SK-N-MC (cell line): ENCODE measurements around the gene PEX14.

Experiments used
- EZH2 ChIP-seq: fragments of 200-600 bp; sonication (generic); IDR thresholded peaks from one replicate; pipeline ENCODE4 v1.6.1; 2017; ENCODE audit warnings: antibody characterized with exemption
- POLR2AphosphoS5 ChIP-seq: IDR thresholded peaks from 2 replicates; pipeline ENCODE4 v1.6.1; 2012; ENCODE audit warnings: mild to moderate bottlenecking, low read depth, low read length, borderline replicate concordance

GRCh38 chr1:10583641-10584040 is 108.9 kb downstream of the PEX14 start:
- no peak for TF ChIP-seq EZH2
- no peak for TF ChIP-seq POLR2AphosphoS5
